Measurements from ENCODE around the gene SETDB1.

Gene SETDB1

DNA sequence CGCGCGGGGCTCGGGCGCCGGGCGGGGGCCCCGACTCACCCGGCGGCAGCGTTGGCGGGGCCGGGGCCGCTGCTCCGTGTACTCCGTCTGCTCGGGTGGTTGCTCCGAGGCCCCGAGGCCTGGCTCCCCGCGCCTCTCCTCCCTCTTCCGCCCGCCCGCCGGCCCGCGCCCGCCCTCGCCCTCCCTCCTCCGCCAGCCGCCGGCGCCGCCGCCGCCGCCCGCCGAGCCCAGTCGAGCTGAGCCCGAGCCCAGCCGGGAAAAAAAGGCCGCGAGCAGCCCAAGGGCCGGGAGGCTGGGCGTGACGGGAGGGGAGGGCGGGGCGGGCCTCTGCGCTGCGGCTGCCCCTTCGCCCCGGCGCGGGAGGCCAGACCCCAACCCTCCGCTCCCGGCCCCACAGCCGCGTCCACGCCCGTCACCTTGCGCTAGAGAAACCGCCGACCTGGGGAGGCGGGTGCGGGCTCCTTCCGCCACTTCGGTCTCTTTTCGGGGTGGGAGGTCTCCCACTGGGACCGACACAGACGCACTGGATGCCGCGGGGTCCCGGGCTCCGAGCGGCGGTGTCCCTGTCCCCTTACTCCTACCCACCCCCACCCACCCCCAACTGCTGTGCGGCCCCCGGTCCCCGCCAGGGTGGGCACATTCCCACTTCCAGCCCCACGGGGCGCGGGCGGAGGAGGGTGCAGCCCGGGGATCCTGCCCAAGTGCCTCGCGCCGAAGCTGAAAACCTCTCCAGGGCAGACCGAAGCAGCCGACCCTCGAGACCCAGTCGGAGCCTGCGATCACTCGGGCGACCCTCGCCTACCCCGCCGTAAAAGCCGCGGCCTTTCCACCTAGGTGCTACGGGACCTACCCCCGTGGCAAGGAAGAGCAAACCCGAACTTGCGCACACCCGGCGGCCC lies 48.7 kb downstream of the SETDB1 start, which contains the start of gene CERS2:
CERS2 (minus strand) TSS at position 256 of the 899 bp plus-strand sequence. CDS start 5,745 bp downstream, outside the sequence.
- DNase-seq (ENCODE audit: low read depth, low spot score): peak; percentile 66

DNA sequence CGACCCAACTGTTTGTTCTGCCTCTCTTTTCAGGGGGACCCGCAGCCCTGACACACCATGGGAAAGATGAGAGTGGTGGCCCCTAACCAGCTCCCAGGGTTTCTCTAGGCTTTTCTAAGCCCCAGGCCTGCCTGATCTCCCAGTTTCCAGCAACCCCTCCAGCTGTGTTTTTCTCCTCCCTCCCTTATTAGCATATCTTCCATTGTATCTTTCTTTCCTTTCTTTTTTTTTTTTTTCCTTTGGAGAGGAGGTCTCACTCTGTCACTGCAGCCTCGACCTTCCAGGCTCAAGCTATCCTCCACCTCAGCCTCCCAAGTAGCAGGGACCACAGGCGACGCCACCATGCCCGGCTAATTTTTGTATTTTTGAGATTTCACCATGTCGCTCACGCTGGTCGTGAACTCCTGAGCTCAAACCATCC lies 50.2 kb downstream of the SETDB1 start:
- DNase-seq (ENCODE audit: low read depth, low spot score): peak; percentile 65

GRCh38 chr1:150976879-150977694 lies 50.9 kb downstream of the SETDB1 start:
- peak; percentile 74 for DNase-seq (ENCODE audit: low read depth, low spot score)

- peak; percentile 93 for DNase-seq (ENCODE audit: low read depth, low spot score)
Measured at GRCh38 chr1:150979092-150980056, 53.2 kb downstream of the SETDB1 start.

DNA sequence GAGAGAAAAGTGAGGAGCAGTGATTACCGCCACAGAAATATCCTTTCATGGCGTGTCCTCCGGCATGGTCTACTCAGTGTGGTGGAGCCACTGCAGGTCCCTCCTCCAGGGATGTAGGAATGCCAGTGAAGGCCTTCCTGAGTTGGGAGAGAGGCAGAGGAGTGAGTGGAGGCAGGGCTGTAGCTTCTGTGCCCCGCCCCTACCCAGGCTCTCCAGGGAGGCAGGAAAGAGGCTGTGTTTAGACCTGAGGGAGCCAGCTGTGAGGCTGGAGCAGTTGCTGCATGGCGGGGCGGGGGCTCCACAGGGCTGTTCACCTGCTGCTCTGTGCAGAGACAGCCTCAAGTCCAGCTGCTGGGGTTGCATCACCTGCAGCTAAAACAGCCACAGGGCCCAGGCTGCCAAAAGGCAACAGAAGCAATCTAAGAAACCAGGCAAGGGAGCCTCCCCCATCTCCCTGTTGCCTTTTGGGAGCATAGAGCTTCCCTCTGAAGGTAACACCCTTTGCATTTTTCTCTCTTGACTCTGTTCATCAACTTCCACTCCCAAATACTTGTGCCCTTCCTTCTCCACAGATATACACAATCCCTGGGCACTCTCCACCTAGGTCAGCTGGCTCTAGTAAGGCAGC lies 55.1 kb downstream of the SETDB1 start:
- peak; percentile 96 for DNase-seq (ENCODE audit: low read depth, low spot score)

- DNase-seq (ENCODE audit: low read depth, low spot score): peak; percentile 68
Measured at GRCh38 chr1:150981805-150982712, 55.9 kb downstream of the SETDB1 start, which contains the start of gene ANXA9. Gene ANXA9, plus strand, starts transcription at chr1:150982292. Its CDS starts 814 bp downstream, at chr1:150983106.

- DNase-seq (ENCODE audit: low read depth, low spot score): peak; percentile 37
Measured at GRCh38 chr1:150985179-150985825, 59.1 kb downstream of the SETDB1 start.

GRCh38 chr1:150987924-150988323 lies 61.8 kb downstream of the SETDB1 start:
- no peak for DNase-seq (ENCODE audit: low read depth, low spot score)

GRCh38 chr1:150992626-150993025 lies 66.5 kb downstream of the SETDB1 start:
- no peak for DNase-seq (ENCODE audit: low read depth, low spot score)

GRCh38 chr1:150994248-150994647 lies 68.1 kb downstream of the SETDB1 start:
- DNase-seq (ENCODE audit: low read depth, low spot score): no peak

- no peak for DNase-seq (ENCODE audit: low read depth, low spot score)
Measured at GRCh38 chr1:150995460-150995859, 69.3 kb downstream of the SETDB1 start.

GRCh38 chr1:150995896-150996295 lies 69.7 kb downstream of the SETDB1 start:
- peak; percentile 80 for DNase-seq (ENCODE audit: low read depth, low spot score)

- no peak for DNase-seq (ENCODE audit: low read depth, low spot score)
Measured at GRCh38 chr1:150997126-150997872, 71.1 kb downstream of the SETDB1 start.

GRCh38 chr1:150997949-150998348 lies 71.8 kb downstream of the SETDB1 start:
- no peak for DNase-seq (ENCODE audit: low read depth, low spot score)

DNA sequence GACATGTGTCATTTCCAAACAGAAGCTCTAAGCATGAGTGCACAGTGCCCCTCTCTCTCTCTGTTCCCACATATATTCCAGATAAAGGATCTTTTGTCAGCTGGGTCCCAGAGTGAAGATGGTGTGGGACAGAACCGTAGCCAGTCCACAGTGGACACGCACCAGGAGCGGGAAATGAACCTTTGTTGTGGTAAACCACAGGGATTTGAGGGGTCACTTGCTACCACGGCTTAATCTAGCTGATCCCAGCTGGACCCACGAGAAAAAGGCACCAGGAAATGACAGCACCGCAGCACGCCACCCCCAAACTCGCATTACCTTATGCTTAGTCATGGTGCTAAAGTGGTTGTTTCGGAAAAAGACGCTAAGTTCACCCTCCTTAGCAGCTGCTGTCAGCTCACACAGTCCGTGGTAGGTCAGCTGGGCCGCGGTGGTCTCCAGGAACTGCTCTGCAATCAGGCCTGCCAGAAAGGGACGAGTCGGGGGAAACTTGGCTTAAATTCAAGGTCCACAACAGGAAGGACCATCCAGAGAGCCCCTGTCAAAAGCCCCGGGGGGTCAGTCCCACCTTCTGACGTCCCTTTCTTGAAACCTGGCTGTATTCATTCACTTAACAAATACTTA lies 73.0 kb downstream of the SETDB1 start:
- no peak for DNase-seq (ENCODE audit: low read depth, low spot score)

- no peak for DNase-seq (ENCODE audit: low read depth, low spot score)
Measured at GRCh38 chr1:150999926-151000325, 73.8 kb downstream of the SETDB1 start.

DNA sequence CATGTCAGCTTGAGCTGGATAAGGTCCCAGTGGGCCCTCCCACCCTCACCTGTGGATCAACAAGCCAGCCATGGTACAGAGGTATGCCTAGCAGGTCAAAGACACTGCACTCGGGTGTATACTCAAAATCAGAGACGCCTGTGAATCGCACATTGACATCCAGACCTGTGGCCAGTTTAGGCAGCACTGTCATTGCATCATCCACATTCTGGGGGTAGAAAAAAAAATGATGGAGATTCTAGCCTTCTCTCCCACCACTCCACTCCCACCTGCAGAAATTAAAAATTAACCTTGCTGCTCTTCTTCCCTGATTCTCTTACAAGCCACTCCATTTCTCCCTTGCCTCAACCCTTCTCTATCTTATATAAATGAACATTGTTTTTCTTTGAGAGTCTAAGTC lies 74.2 kb downstream of the SETDB1 start:
- no peak for DNase-seq (ENCODE audit: low read depth, low spot score)

DNA sequence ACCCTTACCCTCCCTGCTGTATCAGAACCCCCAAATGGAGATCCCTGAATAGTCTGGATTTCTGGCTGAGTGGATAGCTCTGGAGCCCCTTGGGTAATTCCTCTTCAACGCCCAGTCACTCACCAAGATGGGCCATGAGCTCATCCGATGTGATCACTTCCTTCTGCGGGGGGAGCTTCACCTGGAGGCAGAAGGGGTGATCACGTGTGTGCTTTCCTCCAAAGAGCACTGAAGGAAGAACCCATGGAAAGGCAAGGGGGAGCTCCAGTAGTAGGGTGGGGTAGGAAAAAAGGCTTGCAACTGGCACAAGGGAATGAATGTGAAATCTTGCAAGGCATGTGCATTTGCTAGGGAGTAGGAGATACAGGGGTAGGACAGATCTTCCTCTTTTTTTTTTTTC lies 75.4 kb downstream of the SETDB1 start:
- DNase-seq (ENCODE audit: low read depth, low spot score): no peak
